Stimulated activated naive B cell treated with anti-CD40 and anti-IgM and Interleukin-4, amounts not matched to agents 10 μg/mL and 1 μg/mL and 100 μg/mL, for 72 hours (primary cell): ENCODE results near the gene FAM43B.

Source experiments
- ATAC-seq, 2 donors: fragments of 150-1000 bp; cut with Tn5 transposase; replicated peaks; 2 replicates each; pipeline ENCODE4 v1.10.0; 2021; ENCODE audit warnings: moderate library complexity in 1 of 2
- DNase-seq: peaks from one replicate; pipeline ENCODE4 v3.0.0; 2021
- H3K27ac Mint-ChIP-seq: one replicate; pipeline ENCODE4 v1.8.0; 2022; ENCODE audit warnings: mild to moderate bottlenecking, mixed read lengths
- H3K27me3 Mint-ChIP-seq, 2 donors: one replicate each; pipeline ENCODE4 v1.8.0; 2022; ENCODE audit warnings: mixed read lengths in 2 of 2
- H3K36me3 Mint-ChIP-seq, 2 donors: one replicate each; pipeline ENCODE4 v1.8.0; 2022; ENCODE audit warnings: mixed read lengths in 2 of 2, mild to moderate bottlenecking in 1 of 2
- H3K4me1 Mint-ChIP-seq, 2 donors: one replicate each; pipeline ENCODE4 v1.8.0; 2022; ENCODE audit warnings: mixed read lengths in 2 of 2, mild to moderate bottlenecking in 1 of 2
- H3K4me3 Mint-ChIP-seq, 2 donors: one replicate each; pipeline ENCODE4 v1.8.0; 2022; ENCODE audit warnings: mild to moderate bottlenecking in 2 of 2, mixed read lengths in 2 of 2, moderate library complexity in 1 of 2
- H3K9me3 Mint-ChIP-seq, 2 donors: one replicate each; pipeline ENCODE4 v1.8.0; 2022; ENCODE audit warnings: mixed read lengths in 2 of 2, mild to moderate bottlenecking in 1 of 2

The FAM43B gene

GRCh38 chr1:20533635-20534034, 18.7 kb upstream of the FAM43B start:
- Mint-ChIP-seq H3K4me3 (no peak overlapping the region), H3K4me1 (no peaks in the 10 kb centered on the region), H3K27ac (no peak overlapping the region), H3K36me3 (no peaks in the 10 kb centered on the region), H3K27me3 (peaks cover 48 to 64% of the 10 kb centered on the region in 2 donors), H3K9me3 (no peaks in the 10 kb centered on the region)
- DNase-seq (no peak), ATAC-seq (no peak)

- H3K4me1 Mint-ChIP-seq = no peaks in the 10 kb centered on the region
- no peak overlapping the region for H3K27ac Mint-ChIP-seq
- no peaks in the 10 kb centered on the region for H3K9me3 Mint-ChIP-seq
- H3K27me3 Mint-ChIP-seq = peaks cover 44 to 60% of the 10 kb centered on the region in 2 donors
- no peak for ATAC-seq
- H3K36me3 Mint-ChIP-seq = no peaks in the 10 kb centered on the region
- H3K4me3 Mint-ChIP-seq = no peak overlapping the region
- DNase-seq = no peak
These were observed 17.5 kb upstream of the FAM43B start for GRCh38 chr1:20534659-20535417.

- Mint-ChIP-seq H3K36me3 (no peaks in the 10 kb centered on the region), H3K9me3 (no peaks in the 10 kb centered on the region), H3K27ac (no peak overlapping the region), H3K27me3 (peaks cover 39 to 53% of the 10 kb centered on the region in 2 donors), H3K4me3 (no peak overlapping the region), H3K4me1 (no peaks in the 10 kb centered on the region)
- ATAC-seq (no peak), DNase-seq (no peak)
These were observed 14.1 kb upstream of the FAM43B start for GRCh38 chr1:20538227-20538626.

- DNase-seq = no peak
- no peak overlapping the region for H3K27ac Mint-ChIP-seq
- H3K36me3 Mint-ChIP-seq = no peaks in the 10 kb centered on the region
- H3K4me3 Mint-ChIP-seq = no peak overlapping the region
- ATAC-seq = no peak
- H3K9me3 Mint-ChIP-seq = no peaks in the 10 kb centered on the region
- H3K4me1 Mint-ChIP-seq = no peaks in the 10 kb centered on the region
- H3K27me3 Mint-ChIP-seq = peaks cover 35 to 50% of the 10 kb centered on the region in 2 donors
These were observed 13.4 kb upstream of the FAM43B start for GRCh38 chr1:20538760-20539551.

GRCh38 chr1:20540281-20540680, 12.1 kb upstream of the FAM43B start:
- Mint-ChIP-seq H3K9me3 (no peaks in the 10 kb centered on the region), H3K27ac (no peak overlapping the region), H3K4me3 (no peak overlapping the region), H3K4me1 (no peaks in the 10 kb centered on the region), H3K27me3 (peaks cover 35 to 52% of the 10 kb centered on the region in 2 donors), H3K36me3 (no peaks in the 10 kb centered on the region)
- DNase-seq (no peak), ATAC-seq (no peak)

- Mint-ChIP-seq H3K4me3 (no peak overlapping the region), H3K9me3 (no peaks in the 10 kb centered on the region), H3K27me3 (peaks cover 35 to 66% of the 10 kb centered on the region in 2 donors), H3K27ac (no peak overlapping the region), H3K36me3 (no peaks in the 10 kb centered on the region), H3K4me1 (peaks cover 3 to 7% of the 10 kb centered on the region in 2 donors)
- ATAC-seq (no peak), DNase-seq (no peak)
These were observed 5.7 kb upstream of the FAM43B start for GRCh38 chr1:20546637-20547036.

- Mint-ChIP-seq H3K36me3 (no peaks in the 10 kb centered on the region), H3K4me1 (peaks cover 6 to 11% of the 10 kb centered on the region in 2 donors), H3K4me3 (no peak overlapping the region), H3K27ac (no peak overlapping the region), H3K27me3 (peaks cover 25 to 56% of the 10 kb centered on the region in 2 donors), H3K9me3 (no peaks in the 10 kb centered on the region)
- ATAC-seq (no peak), DNase-seq (no peak)
These were observed 1.2 kb upstream of the FAM43B start for GRCh38 chr1:20551161-20551560.

GRCh38 chr1:20552728-20553445, 514 bp downstream of the FAM43B start:
- H3K36me3 Mint-ChIP-seq = no peaks in the 10 kb centered on the region
- H3K4me3 Mint-ChIP-seq = no peak overlapping the region
- no peak for DNase-seq
- H3K27me3 Mint-ChIP-seq = peaks cover 18 to 46% of the 10 kb centered on the region in 2 donors
- H3K27ac Mint-ChIP-seq = no peak overlapping the region
- ATAC-seq = no peak
- H3K4me1 Mint-ChIP-seq = peaks cover 6 to 11% of the 10 kb centered on the region in 2 donors
- H3K9me3 Mint-ChIP-seq = no peaks in the 10 kb centered on the region

GRCh38 chr1:20555025-20555757, 2.8 kb downstream of the FAM43B start:
- no peak for DNase-seq
- Mint-ChIP-seq H3K36me3 (no peaks in the 10 kb centered on the region), H3K27me3 (peaks cover 18 to 41% of the 10 kb centered on the region in 2 donors), H3K4me3 (no peak overlapping the region), H3K4me1 (peaks cover 6 to 11% of the 10 kb centered on the region in 2 donors), H3K27ac (no peak overlapping the region), H3K9me3 (no peaks in the 10 kb centered on the region)
- no peak for ATAC-seq

- Mint-ChIP-seq H3K4me1 (peaks cover 6 to 11% of the 10 kb centered on the region in 2 donors), H3K36me3 (no peaks in the 10 kb centered on the region), H3K27me3 (peaks cover 20 to 41% of the 10 kb centered on the region in 2 donors), H3K27ac (no peak overlapping the region), H3K9me3 (no peaks in the 10 kb centered on the region), H3K4me3 (no peak overlapping the region)
- ATAC-seq (no peak), DNase-seq (no peak)
These were observed 3.4 kb downstream of the FAM43B start for GRCh38 chr1:20555758-20556120.

- Mint-ChIP-seq H3K27me3 (peaks cover 28 to 45% of the 10 kb centered on the region in 2 donors), H3K4me3 (no peak overlapping the region), H3K36me3 (no peaks in the 10 kb centered on the region)
These were observed 5.8 kb downstream of the FAM43B start for GRCh38 chr1:20558191-20558590.

GRCh38 chr1:20560966-20561365, 8.6 kb downstream of the FAM43B start:
- Mint-ChIP-seq H3K27me3 (peaks cover 32 to 56% of the 10 kb centered on the region in 2 donors), H3K9me3 (peaks cover 0 to 5% of the 10 kb centered on the region in 2 donors), H3K4me3 (no peak overlapping the region), H3K27ac (no peak overlapping the region), H3K36me3 (no peaks in the 10 kb centered on the region), H3K4me1 (no peaks in the 10 kb centered on the region)
- ATAC-seq (no peak), DNase-seq (no peak)

More at GRCh38 chr1:20558191-20558590, 5.8 kb downstream of the FAM43B start:
- H3K9me3 Mint-ChIP-seq = peaks cover 0 to 5% of the 10 kb centered on the region in 2 donors
- H3K4me1 Mint-ChIP-seq = peaks cover 3 to 5% of the 10 kb centered on the region in 2 donors
- DNase-seq (no peak), ATAC-seq (no peak)
- H3K27ac Mint-ChIP-seq = no peak overlapping the region

GRCh38 chr1:20565234-20565633, 12.9 kb downstream of the FAM43B start:
- H3K9me3 Mint-ChIP-seq = peaks cover 5 to 7% of the 10 kb centered on the region in 2 donors
- no peaks in the 10 kb centered on the region for H3K4me1 Mint-ChIP-seq
- H3K4me3 Mint-ChIP-seq = no peak overlapping the region
- H3K27ac Mint-ChIP-seq = no peak overlapping the region
- peaks cover 44 to 59% of the 10 kb centered on the region in 2 donors for H3K27me3 Mint-ChIP-seq
- no peak for ATAC-seq
- no peaks in the 10 kb centered on the region for H3K36me3 Mint-ChIP-seq
- no peak for DNase-seq
